ENCODE results near the gene CPPED1.

Gene CPPED1

DNA sequence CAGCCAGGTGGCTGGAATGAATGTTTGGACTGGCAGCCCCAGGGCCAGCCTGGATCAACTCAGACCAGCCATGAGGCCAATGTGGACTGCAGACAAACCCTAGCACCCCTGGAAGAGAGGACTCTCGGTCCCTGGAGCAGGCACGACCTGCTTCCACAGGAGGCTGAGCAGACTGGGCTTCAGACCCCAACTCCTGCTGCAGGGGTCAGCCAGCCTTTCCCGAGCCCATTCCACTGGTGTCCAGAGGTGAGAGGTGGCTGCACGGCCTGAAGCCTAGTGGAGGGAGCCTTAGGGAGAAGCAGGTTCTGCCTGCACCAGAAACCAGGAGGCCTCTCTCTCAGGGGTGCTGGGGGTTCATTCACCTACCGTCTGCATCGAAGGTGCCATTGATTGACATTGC is 97.1 kb downstream of the CPPED1 start:
- TF ChIP-seq, protein P1, sequence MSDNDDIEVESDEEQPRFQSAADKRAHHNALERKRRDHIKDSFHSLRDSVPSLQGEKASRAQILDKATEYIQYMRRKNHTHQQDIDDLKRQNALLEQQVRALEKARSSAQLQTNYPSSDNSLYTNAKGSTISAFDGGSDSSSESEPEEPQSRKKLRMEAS (IDR thresholded peaks at IDR 0.05; ENCODE audit: low read depth, low read length): no peak
- no peak for TF ChIP-seq POLR2A (IDR thresholded peaks at IDR 0.05; ENCODE audit: extremely low read depth, insufficient read length)
- TF ChIP-seq, protein P2, sequence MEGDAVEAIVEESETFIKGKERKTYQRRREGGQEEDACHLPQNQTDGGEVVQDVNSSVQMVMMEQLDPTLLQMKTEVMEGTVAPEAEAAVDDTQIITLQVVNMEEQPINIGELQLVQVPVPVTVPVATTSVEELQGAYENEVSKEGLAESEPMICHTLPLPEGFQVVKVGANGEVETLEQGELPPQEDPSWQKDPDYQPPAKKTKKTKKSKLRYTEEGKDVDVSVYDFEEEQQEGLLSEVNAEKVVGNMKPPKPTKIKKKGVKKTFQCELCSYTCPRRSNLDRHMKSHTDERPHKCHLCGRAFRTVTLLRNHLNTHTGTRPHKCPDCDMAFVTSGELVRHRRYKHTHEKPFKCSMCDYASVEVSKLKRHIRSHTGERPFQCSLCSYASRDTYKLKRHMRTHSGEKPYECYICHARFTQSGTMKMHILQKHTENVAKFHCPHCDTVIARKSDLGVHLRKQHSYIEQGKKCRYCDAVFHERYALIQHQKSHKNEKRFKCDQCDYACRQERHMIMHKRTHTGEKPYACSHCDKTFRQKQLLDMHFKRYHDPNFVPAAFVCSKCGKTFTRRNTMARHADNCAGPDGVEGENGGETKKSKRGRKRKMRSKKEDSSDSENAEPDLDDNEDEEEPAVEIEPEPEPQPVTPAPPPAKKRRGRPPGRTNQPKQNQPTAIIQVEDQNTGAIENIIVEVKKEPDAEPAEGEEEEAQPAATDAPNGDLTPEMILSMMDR (IDR thresholded peaks at IDR 0.05; ENCODE audit: low read depth, low read length): no peak
- TF ChIP-seq MYC (IDR thresholded peaks at IDR 0.05; ENCODE audit: low read depth, low read length): no peak
- no peak for DNase-seq (ENCODE audit: low read depth)

DNA sequence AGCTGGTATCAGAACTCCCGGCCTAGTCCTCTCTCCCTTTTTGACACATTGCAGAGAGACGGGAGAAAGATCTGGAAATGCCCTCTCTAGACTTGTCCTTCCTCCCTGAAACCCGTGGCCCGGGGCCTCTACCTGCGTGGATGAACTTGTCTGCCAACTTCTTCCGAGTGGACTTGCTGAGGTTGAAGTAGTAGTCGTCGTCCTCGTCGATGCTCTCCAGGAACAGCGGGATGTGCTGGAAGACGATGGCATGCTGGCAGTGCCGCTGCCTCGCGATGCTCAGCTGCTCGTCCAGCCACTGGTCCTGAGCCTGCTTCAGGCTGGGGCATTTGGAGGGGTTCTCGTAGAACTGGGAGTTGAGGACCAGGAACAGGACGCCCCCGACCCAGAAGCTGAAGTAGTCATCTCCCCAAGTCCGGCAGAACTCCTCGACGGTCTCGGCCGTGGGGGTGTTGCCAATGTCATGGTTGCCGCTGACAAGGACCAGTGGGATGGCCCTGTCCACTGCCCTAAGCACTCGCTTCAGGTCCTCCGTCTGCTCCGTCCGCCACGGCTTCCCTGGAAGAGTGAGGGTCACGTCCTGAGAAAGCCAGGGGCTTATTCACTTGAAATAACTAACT is 99.1 kb downstream of the CPPED1 start:
- no peak overlapping the region for H3K4me3 ChIP-seq (ENCODE audit: low read depth, low read length)
- TF ChIP-seq MYC (IDR thresholded peaks at IDR 0.05; ENCODE audit: low read depth, low read length) (no peak), POLR2A (IDR thresholded peaks at IDR 0.05; ENCODE audit: extremely low read depth, insufficient read length) (no peak)
- TF ChIP-seq, protein P1 (IDR thresholded peaks at IDR 0.05; ENCODE audit: low read depth, low read length): no peak
- TF ChIP-seq, protein P2 (IDR thresholded peaks at IDR 0.05; ENCODE audit: low read depth, low read length): no peak
- DNase-seq (ENCODE audit: low read depth): no peak

More for the DNA sequence above, 97.1 kb downstream of the CPPED1 start:
- no peak overlapping the region for H3K4me3 ChIP-seq (ENCODE audit: low read depth, low read length)

DNA sequence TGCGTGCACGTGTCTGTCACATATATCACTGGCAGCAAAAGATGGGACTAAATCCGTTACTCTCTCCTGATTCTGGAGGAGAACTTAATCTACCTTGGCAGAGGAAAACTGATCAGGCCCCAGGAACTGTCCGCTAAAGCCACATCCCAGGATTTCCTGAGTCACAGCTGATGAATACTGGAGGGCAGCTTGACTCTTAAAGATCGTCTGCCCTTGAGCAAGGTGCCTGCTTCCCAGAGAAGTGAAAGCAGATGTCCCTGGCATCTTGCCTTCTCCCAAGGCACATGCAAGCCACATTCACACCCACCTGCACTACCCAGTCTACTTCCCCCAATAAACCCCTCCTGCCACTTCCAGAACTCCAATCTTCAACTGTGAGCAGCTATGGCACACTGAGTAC is 99.8 kb downstream of the CPPED1 start:
- H3K4me3 ChIP-seq (ENCODE audit: low read depth, low read length): no peak overlapping the region
- no peak for TF ChIP-seq MYC (IDR thresholded peaks at IDR 0.05; ENCODE audit: low read depth, low read length)
- TF ChIP-seq POLR2A (IDR thresholded peaks at IDR 0.05; ENCODE audit: extremely low read depth, insufficient read length): no peak
- TF ChIP-seq, protein P2 (IDR thresholded peaks at IDR 0.05; ENCODE audit: low read depth, low read length): no peak
- TF ChIP-seq, protein P1 (IDR thresholded peaks at IDR 0.05; ENCODE audit: low read depth, low read length): no peak
- DNase-seq (ENCODE audit: low read depth): no peak

DNA sequence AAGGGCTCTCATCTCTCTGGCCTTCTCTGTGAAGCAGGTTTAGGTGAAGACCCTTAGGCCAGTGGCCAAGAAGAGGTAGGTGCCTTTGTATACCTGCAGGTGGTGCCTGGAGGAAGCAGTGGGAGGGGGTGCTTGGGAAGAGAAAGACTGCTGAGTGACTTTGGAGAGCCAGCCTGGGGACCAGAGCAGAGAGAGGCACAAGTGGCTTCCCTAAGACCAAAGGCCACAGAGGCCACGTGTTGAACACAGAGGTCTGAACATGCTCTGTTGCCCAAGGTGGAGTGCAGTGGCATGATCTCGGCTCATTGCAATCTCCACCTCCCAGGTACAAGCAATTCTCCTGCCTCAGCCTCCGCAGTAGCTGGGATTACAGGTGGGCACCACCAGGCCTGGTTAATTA is 103.5 kb downstream of the CPPED1 start:
- no peak for DNase-seq (ENCODE audit: low read depth)
- no peak for TF ChIP-seq MYC (IDR thresholded peaks at IDR 0.05; ENCODE audit: low read depth, low read length)
- TF ChIP-seq, protein P1 (IDR thresholded peaks at IDR 0.05; ENCODE audit: low read depth, low read length): no peak
- no peak for TF ChIP-seq POLR2A (IDR thresholded peaks at IDR 0.05; ENCODE audit: extremely low read depth, insufficient read length)
- TF ChIP-seq, protein P2 (IDR thresholded peaks at IDR 0.05; ENCODE audit: low read depth, low read length): no peak
- H3K4me3 ChIP-seq (ENCODE audit: low read depth, low read length): no peak overlapping the region

DNA sequence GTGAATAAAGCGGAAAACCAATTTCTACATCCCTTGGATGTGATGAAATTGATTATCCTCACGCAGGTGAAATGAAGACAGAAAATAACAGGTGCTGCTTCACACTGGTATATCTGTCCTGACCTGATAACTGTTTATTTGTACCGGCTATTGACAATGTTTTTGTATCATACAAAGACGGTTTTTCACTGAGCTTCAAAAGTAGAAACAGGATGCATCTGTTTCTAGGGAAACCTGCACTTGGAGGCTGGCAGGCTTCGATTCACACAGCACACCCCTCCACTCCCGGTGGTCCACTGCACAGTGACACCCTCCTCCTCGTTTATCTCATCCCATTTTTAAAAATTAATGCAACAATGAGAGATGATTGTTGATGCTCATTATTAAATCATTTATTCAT is 104.5 kb downstream of the CPPED1 start:
- no peak for DNase-seq (ENCODE audit: low read depth)
- no peak overlapping the region for H3K4me3 ChIP-seq (ENCODE audit: low read depth, low read length)
- TF ChIP-seq, protein P2 (IDR thresholded peaks at IDR 0.05; ENCODE audit: low read depth, low read length): no peak
- TF ChIP-seq POLR2A (IDR thresholded peaks at IDR 0.05; ENCODE audit: extremely low read depth, insufficient read length) (no peak), MYC (IDR thresholded peaks at IDR 0.05; ENCODE audit: low read depth, low read length) (no peak)
- TF ChIP-seq, protein P1 (IDR thresholded peaks at IDR 0.05; ENCODE audit: low read depth, low read length): no peak
